Loucy (cell line): ENCODE measurements around the gene SOX12.

Source experiments
- H2AFZ ChIP-seq: fragments of 200-600 bp; sonication (generic); 2 replicates; pipeline ENCODE4 v1.6.0; 2016; ENCODE audit warnings: antibody characterized with exemption, mild to moderate bottlenecking, low read length, moderate library complexity
- H3F3A ChIP-seq: fragments of 200-600 bp; 2 replicates; pipeline ENCODE4 v1.6.0; 2016; ENCODE audit warnings: antibody characterized with exemption, low read depth, mild to moderate bottlenecking
- H3K27me3 ChIP-seq: fragments of 200-600 bp; sonication (generic); 2 replicates; pipeline ENCODE4 v1.6.1; 2014; ENCODE audit warnings: low read length, mild to moderate bottlenecking; ENCODE audit not compliant: insufficient read depth, poor library complexity, severe bottlenecking
- H3K36me3 ChIP-seq: fragments of 200-600 bp; sonication (generic); 2 replicates; pipeline ENCODE4 v1.6.1; 2016; ENCODE audit warnings: low read length; ENCODE audit not compliant: insufficient read depth
- H3K4me1 ChIP-seq: fragments of 200-600 bp; sonication (generic); 2 replicates; pipeline ENCODE4 v1.5.1; 2014; ENCODE audit warnings: low read length, mild to moderate bottlenecking; ENCODE audit not compliant: insufficient read depth, poor library complexity, severe bottlenecking
- H3K4me2 ChIP-seq: fragments of 200-600 bp; sonication (generic); 2 replicates; pipeline ENCODE4 v1.6.0; 2014; ENCODE audit warnings: antibody characterized with exemption, low read length, low read depth, mild to moderate bottlenecking; ENCODE audit not compliant: poor library complexity, severe bottlenecking
- H3K4me3 ChIP-seq: fragments of 200-600 bp; sonication (generic); 2 replicates; pipeline ENCODE4 v1.5.1; 2014; ENCODE audit warnings: low read length, mild to moderate bottlenecking, mixed read lengths; ENCODE audit not compliant: poor library complexity, severe bottlenecking
- H3K79me2 ChIP-seq: fragments of 200-600 bp; sonication (generic); 2 replicates; pipeline ENCODE4 v1.6.1; 2014; ENCODE audit warnings: low read length; ENCODE audit not compliant: insufficient read depth
- H3K9ac ChIP-seq: fragments of 200-600 bp; sonication (generic); 2 replicates; pipeline ENCODE4 v1.6.0; 2014; ENCODE audit warnings: mild to moderate bottlenecking, low read depth, low read length, moderate library complexity; ENCODE audit not compliant: poor library complexity, severe bottlenecking
- H3K9me2 ChIP-seq: fragments of 200-600 bp; sonication (generic); replicated peaks from 2 replicates; pipeline ENCODE4 v1.6.1; 2016; ENCODE audit warnings: low read depth, low read length, mixed read lengths
- H3K9me3 ChIP-seq: fragments of 200-600 bp; sonication (generic); 2 replicates; pipeline ENCODE4 v1.6.1; 2014; ENCODE audit warnings: mild to moderate bottlenecking, antibody characterized with exemption, low read length, low read depth; ENCODE audit not compliant: insufficient read depth
- H4K20me1 ChIP-seq: fragments of 200-600 bp; sonication (generic); 2 replicates; pipeline ENCODE4 v1.6.0; 2014; ENCODE audit warnings: antibody characterized with exemption, low read length, mild to moderate bottlenecking; ENCODE audit not compliant: insufficient read depth, poor library complexity, severe bottlenecking
- EZH2phosphoT487 ChIP-seq: fragments of 200-600 bp; IDR thresholded peaks from 2 replicates; pipeline ENCODE4 v1.6.1; 2018; ENCODE audit warnings: antibody characterized with exemption, mild to moderate bottlenecking, moderate library complexity, borderline replicate concordance
- TF ChIP-seq, protein P1 (sequence below): fragments of 200-600 bp; sonication (generic); conservative IDR thresholded peaks from 2 replicates; pipeline ENCODE4 v1.5.1; 2014; ENCODE audit warnings: mild to moderate bottlenecking, antibody characterized with exemption, low read length

Gene SOX12

DNA sequence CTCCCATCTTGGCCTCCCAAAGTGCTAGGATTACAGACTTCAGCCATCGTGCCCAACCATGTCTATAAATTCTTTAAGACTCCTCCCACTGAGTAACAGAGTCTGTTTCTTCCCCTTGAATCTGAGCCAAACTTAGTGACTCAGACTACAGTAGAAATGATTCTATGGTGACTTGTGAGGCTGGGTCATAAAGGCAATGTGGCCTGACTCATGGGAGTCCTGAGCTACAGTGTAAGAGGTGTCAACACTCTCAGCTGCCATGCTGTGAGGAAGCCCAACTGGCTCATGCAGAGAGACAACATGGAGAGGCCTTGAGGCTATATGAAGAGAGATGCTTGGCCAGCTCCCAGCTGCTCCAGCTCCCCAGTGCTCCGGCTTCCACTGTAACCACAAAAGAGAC, 16.3 kb downstream of the SOX12 start:
- Histone ChIP-seq H3K4me1 (peaks cover 12% of the 10 kb centered on the region), H3K79me2 (no peaks in the 10 kb centered on the region), H3K9me2 (no peaks in the 10 kb centered on the region), H3K4me2 (no peak overlapping the region), H3K9me3 (no peaks in the 10 kb centered on the region), H3K27me3 (no peaks in the 10 kb centered on the region), H3K36me3 (no peaks in the 10 kb centered on the region), H4K20me1 (no peaks in the 10 kb centered on the region), H2AFZ (no peak overlapping the region), H3K4me3 (no peak overlapping the region), H3K9ac (no peak overlapping the region), H3F3A (0 out of 2 replicates have a peak, but pooled peaks cover 3% of the 10 kb centered on the region)
- TF ChIP-seq, protein P1, sequence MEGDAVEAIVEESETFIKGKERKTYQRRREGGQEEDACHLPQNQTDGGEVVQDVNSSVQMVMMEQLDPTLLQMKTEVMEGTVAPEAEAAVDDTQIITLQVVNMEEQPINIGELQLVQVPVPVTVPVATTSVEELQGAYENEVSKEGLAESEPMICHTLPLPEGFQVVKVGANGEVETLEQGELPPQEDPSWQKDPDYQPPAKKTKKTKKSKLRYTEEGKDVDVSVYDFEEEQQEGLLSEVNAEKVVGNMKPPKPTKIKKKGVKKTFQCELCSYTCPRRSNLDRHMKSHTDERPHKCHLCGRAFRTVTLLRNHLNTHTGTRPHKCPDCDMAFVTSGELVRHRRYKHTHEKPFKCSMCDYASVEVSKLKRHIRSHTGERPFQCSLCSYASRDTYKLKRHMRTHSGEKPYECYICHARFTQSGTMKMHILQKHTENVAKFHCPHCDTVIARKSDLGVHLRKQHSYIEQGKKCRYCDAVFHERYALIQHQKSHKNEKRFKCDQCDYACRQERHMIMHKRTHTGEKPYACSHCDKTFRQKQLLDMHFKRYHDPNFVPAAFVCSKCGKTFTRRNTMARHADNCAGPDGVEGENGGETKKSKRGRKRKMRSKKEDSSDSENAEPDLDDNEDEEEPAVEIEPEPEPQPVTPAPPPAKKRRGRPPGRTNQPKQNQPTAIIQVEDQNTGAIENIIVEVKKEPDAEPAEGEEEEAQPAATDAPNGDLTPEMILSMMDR: no peak
- no peak for TF ChIP-seq EZH2phosphoT487

DNA sequence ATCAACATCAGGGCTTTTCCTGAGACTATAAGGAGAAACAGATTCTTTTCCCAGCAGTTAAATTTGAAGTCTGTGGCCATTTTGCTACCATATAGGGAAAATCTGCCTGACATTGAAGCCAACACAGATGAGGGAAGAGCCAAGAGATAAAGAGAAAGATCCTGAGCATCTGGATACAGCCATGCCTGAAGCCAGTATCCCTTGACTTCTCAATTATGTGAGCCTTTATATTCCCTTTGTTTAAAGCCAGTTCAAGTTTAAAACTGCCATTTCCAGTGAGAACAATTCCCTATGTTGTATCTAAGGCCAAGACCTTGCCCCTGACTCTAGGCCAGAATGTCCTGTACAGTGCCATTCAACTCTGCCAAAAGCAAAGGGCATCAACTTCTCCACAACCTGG, 17.8 kb downstream of the SOX12 start:
- Histone ChIP-seq H2AFZ (no peak overlapping the region), H3K9me2 (no peaks in the 10 kb centered on the region), H3K36me3 (no peaks in the 10 kb centered on the region), H3K9me3 (no peaks in the 10 kb centered on the region), H4K20me1 (no peaks in the 10 kb centered on the region), H3F3A (0 out of 2 replicates have a peak, but pooled peaks cover 3% of the 10 kb centered on the region), H3K9ac (no peak overlapping the region), H3K4me3 (no peak overlapping the region), H3K4me1 (peaks cover 8% of the 10 kb centered on the region), H3K79me2 (no peaks in the 10 kb centered on the region), H3K4me2 (no peak overlapping the region), H3K27me3 (no peaks in the 10 kb centered on the region)
- no peak for TF ChIP-seq EZH2phosphoT487
- TF ChIP-seq, protein P1: no peak

DNA sequence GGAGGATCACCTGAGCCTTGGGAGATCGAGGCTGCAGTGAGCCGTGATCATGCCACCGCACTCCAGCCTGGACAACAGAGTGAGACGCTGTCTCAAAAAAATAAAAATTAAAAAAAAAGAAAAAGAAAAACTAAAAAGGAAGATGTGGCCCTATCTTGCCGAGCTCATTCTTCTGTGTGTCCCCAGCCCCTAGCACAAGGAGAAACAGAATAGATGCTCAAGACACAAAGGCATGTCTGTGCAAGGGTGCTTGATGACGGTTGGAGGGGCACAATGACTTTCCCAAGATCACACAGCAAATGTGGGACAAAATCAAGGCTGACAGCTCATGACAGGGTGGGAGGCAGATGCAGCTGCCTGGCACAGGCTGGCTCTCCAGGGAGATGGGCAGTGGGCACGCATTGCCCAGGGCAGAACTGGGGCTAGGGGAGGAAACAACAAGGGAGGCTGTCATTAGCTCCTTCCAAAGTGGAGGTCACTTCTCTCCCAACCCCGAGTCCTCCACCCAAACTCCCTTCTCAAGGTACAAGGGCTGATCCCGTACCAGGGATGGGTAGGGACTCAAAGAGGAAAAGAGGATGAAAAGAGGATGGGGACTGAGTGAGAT, 20.8 kb downstream of the SOX12 start:
- no peak overlapping the region for H2AFZ ChIP-seq
- H3K4me1 ChIP-seq: peaks cover 15% of the 10 kb centered on the region
- H4K20me1 ChIP-seq: no peaks in the 10 kb centered on the region
- 0 out of 2 replicates have a peak, but pooled peaks cover 3% of the 10 kb centered on the region for H3F3A ChIP-seq
- no peaks in the 10 kb centered on the region for H3K36me3 ChIP-seq
- H3K79me2 ChIP-seq: no peaks in the 10 kb centered on the region
- no peak overlapping the region for H3K4me3 ChIP-seq
- H3K4me2 ChIP-seq: no peak overlapping the region
- H3K9ac ChIP-seq: no peak overlapping the region
- TF ChIP-seq, protein P1: no peak
- no peak for TF ChIP-seq EZH2phosphoT487
- no peaks in the 10 kb centered on the region for H3K9me2 ChIP-seq
- no peaks in the 10 kb centered on the region for H3K27me3 ChIP-seq
- no peaks in the 10 kb centered on the region for H3K9me3 ChIP-seq
